HepG2 (cell line): ENCODE results near the gene DGUOK.

Source experiments
- CEBPZ ChIP-seq: IDR thresholded peaks from 2 replicates; pipeline ENCODE4 v1.6.1; 2012; ENCODE audit warnings: low read length, improper control_type of control experiment
- CHD4 ChIP-seq: fragments of 200-600 bp; sonication (generic); IDR thresholded peaks from 2 replicates; pipeline ENCODE4 v1.7.0; 2017; ENCODE audit warnings: mild to moderate bottlenecking, low read length, borderline replicate concordance
- CTCF ChIP-seq: sonication (generic); formaldehyde crosslinking; IDR thresholded peaks from 2 replicates; pipeline ENCODE4 v1.5.0; 2020; ENCODE audit warnings: mild to moderate bottlenecking, missing genetic modification reagents, moderate library complexity
- MXI1 ChIP-seq: IDR thresholded peaks from 3 replicates; pipeline ENCODE4 v1.6.1; 2012; ENCODE audit warnings: low read depth, low read length, inconsistent platforms, borderline replicate concordance
- SP5 ChIP-seq: IDR thresholded peaks from 2 replicates; pipeline ENCODE4 v1.6.1; 2016; ENCODE audit warnings: low read depth, borderline replicate concordance
- ZBTB49 ChIP-seq: sonication (generic); formaldehyde crosslinking; IDR thresholded peaks from 2 replicates; pipeline ENCODE4 v1.4.0; 2020; ENCODE audit warnings: missing genetic modification reagents, borderline replicate concordance
- ZNF253 ChIP-seq: sonication (generic); formaldehyde crosslinking; IDR thresholded peaks from 2 replicates; pipeline ENCODE4 v1.8.0; 2022; ENCODE audit warnings: mild to moderate bottlenecking, missing genetic modification reagents, borderline replicate concordance
- ZNF609 ChIP-seq: sonication (generic); formaldehyde crosslinking; IDR thresholded peaks from 2 replicates; pipeline ENCODE4 v1.4.0; 2020; ENCODE audit warnings: mild to moderate bottlenecking, missing genetic modification reagents, borderline replicate concordance
- ZNF782 ChIP-seq: sonication (generic); formaldehyde crosslinking; IDR thresholded peaks from 2 replicates; pipeline ENCODE4 v1.4.0; 2020; ENCODE audit warnings: missing genetic modification reagents, mild to moderate bottlenecking, borderline replicate concordance

GRCh38 chr2:73913414-73914054 is 13.1 kb upstream of the DGUOK start:
- no peak for TF ChIP-seq ZNF253 (CRISPR knock-in tag)
- TF ChIP-seq ZBTB49 (CRISPR knock-in tag), result no peak
- no peak for TF ChIP-seq ZNF782 (CRISPR knock-in tag)
- TF ChIP-seq CHD4, result no peak
- TF ChIP-seq ZNF609, result no peak
- TF ChIP-seq SP5 (CRISPR knock-in tag), result no peak
- TF ChIP-seq CTCF (CRISPR knock-in tag), result no peak
- no peak for TF ChIP-seq MXI1
- no peak for TF ChIP-seq CEBPZ
